Neural progenitor cell (in vitro differentiated cells): ENCODE data around the gene DEFB129.

Source experiments
- CTCF ChIP-seq: fragments of 200-600 bp; sonication (generic); IDR thresholded peaks from 2 replicates; pipeline ENCODE4 v1.5.1; 2017; ENCODE audit warnings: antibody characterized with exemption, mild to moderate bottlenecking
- EZH2 ChIP-seq: fragments of 200-600 bp; sonication (generic); IDR thresholded peaks from 2 replicates; pipeline ENCODE4 v1.6.1; 2017; ENCODE audit warnings: antibody characterized with exemption, mild to moderate bottlenecking, moderate library complexity
- EZH2phosphoT487 ChIP-seq: fragments of 200-600 bp; sonication (generic); IDR thresholded peaks from 2 replicates; pipeline ENCODE4 v1.6.1; 2017; ENCODE audit warnings: antibody characterized with exemption

DNA sequence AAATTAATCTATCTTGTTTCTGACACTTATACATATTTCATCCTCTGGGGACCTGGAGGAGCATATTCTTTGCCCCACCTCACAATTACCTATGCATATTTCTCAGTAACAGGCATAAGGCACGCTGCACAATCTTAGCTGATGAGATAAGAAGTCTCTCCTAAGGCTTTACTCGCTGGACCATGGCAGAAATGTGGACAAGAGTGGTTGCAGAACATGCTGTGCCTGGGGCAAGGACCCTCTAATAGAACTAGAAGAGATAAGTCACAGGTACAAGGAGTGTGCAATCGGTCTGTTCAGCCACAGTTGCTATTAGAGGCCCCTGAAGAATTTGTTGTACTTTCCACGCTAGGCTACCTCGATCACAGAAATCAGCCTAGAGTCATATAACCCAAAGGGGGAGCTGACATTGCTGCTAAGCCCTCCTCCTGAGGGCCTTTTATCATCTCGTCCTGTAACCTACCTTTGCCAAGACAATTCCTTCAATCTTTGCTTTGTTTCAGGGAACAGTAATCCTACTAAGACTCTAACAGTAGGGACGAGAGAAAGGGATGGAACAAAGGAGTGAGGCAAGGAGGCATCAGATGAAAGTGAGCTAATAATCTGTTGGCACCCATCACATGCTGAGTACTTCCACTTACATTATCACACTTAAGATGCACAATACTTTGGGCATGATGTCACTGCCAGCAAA lies 16.1 kb upstream of the DEFB129 start:
- TF ChIP-seq CTCF: no peak
- peak; percentile 52 for TF ChIP-seq EZH2phosphoT487
- TF ChIP-seq EZH2: no peak
